Activated naive CD4-positive, alpha-beta T cell treated with anti-CD3 and anti-CD28 coated beads for 36 hours (primary cell): ENCODE results near the gene DUSP10. TPM values are rescaled to one million over a fixed set of nuclear protein-coding genes. Genes with fewer than 3 reads are reported as not detected.

Experiments used
- CTCF ChIA-PET: fragments of 350-600 bp; sonication (Branson Sonifier 250); formaldehyde crosslinking; loops from one replicate; lab custom pipeline; 2021; ENCODE audit warnings: antibody characterized with exemption; lab: Charles Lee
- DNase-seq: peaks from one replicate; pipeline ENCODE4 v3.0.0-alpha.2; 2020
- H3K27ac Mint-ChIP-seq: one replicate; pipeline ENCODE4 v1.8.0; 2021; ENCODE audit warnings: mild to moderate bottlenecking, mixed read lengths
- H3K27me3 Mint-ChIP-seq: one replicate; pipeline ENCODE4 v1.8.0; 2021; ENCODE audit warnings: low read depth, mixed read lengths
- H3K36me3 Mint-ChIP-seq: one replicate; pipeline ENCODE4 v1.8.0; 2021; ENCODE audit warnings: low read depth, mixed read lengths
- H3K4me1 Mint-ChIP-seq: one replicate; pipeline ENCODE4 v1.8.0; 2021; ENCODE audit warnings: low read depth, mixed read lengths
- H3K4me3 Mint-ChIP-seq: one replicate; pipeline ENCODE4 v1.8.0; 2021; ENCODE audit warnings: mild to moderate bottlenecking, moderate library complexity, mixed read lengths
- H3K9me3 Mint-ChIP-seq: one replicate; pipeline ENCODE4 v1.8.0; 2021; ENCODE audit warnings: mixed read lengths
- intact Hi-C: fragments of 100-400 bp; cut with micrococcal nuclease; formaldehyde crosslinking; loops from one replicate; pipeline ENCODE4 v1.15.1; 2023
- total RNA-seq, 2 experiments: library from RNA; stranded (reverse); gene quantifications; one replicate each; pipeline ENCODE4 v1.2.3, GENCODE V29; 2021

The DUSP10 gene
- total RNA-seq, 2 experiments from 2014 or later, result 9.1 TPM

DNA sequence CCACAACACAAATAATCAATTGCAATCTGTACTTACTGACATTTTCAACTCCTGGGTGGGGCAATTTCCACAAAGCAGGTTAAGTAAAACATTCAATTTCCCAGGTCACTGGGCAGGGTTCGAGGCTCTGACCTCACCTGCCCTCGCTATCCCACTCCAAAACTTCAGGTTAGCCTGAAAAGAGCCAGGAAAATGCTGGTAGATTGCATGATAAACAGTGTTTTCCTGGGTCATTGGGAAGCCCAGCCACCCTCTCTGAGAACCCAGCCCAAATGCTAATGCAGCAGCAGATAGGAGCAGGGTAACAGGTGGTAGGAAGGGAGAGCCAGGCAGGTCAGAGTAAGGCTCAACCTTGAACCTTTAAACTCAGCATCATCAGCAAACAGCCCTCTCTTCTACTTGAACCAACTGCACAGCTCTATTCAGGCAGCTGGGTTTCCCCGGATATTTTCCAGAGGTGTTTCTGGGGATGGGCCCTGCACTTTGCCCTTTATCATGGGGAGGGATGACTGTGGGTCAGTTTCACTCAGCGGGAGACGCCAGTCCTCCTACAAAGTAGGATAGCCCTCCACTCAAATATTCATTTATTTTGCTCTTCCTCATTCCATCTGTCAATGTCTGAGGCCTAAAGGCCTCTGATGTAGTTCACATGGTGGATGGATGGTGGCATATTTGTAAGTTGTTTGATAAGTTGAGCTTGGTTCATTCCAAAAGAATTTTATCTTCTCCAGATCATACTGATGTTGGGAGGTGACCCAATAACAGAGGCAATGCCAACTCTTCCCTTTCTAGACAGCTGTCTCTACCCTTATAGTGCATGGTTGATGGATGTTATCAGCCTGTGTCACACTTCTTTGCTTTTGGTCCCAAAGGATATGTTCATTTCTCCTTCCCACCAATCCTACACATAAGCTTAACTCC is 65.7 kb downstream of the DUSP10 start:
- CTCF ChIA-PET, result no interaction called here
- Mint-ChIP-seq H3K27ac (no peak overlapping the region), H3K4me1 (no peaks in the 10 kb centered on the region), H3K27me3 (no peaks in the 10 kb centered on the region), H3K4me3 (no peak overlapping the region), H3K9me3 (peaks cover 8% of the 10 kb centered on the region), H3K36me3 (no peaks in the 10 kb centered on the region)
- intact Hi-C loops, result no loop called here
- no peak for DNase-seq

GRCh38 chr1:221672965-221673364 is 68.9 kb downstream of the DUSP10 start:
- intact Hi-C loops, result no loop called here
- CTCF ChIA-PET, result no interaction called here
- no peak overlapping the region for H3K4me3 Mint-ChIP-seq
- no peaks in the 10 kb centered on the region for H3K9me3 Mint-ChIP-seq
- DNase-seq, result no peak
- no peak overlapping the region for H3K27ac Mint-ChIP-seq
- peaks cover 4% of the 10 kb centered on the region for H3K27me3 Mint-ChIP-seq
- no peaks in the 10 kb centered on the region for H3K36me3 Mint-ChIP-seq
- H3K4me1 Mint-ChIP-seq, result no peaks in the 10 kb centered on the region

- peaks cover 8% of the 10 kb centered on the region for H3K27me3 Mint-ChIP-seq
- H3K4me3 Mint-ChIP-seq, result no peak overlapping the region
Observed at GRCh38 chr1:221672239-221672645, 69.6 kb downstream of the DUSP10 start.

GRCh38 chr1:221670081-221670480 is 71.8 kb downstream of the DUSP10 start:
- intact Hi-C loops, result no loop called here
- peaks cover 8% of the 10 kb centered on the region for H3K27me3 Mint-ChIP-seq
- DNase-seq, result no peak
- H3K27ac Mint-ChIP-seq, result no peak overlapping the region
- H3K4me3 Mint-ChIP-seq, result no peak overlapping the region
- CTCF ChIA-PET, result no interaction called here
- H3K4me1 Mint-ChIP-seq, result peaks cover 7% of the 10 kb centered on the region
- H3K9me3 Mint-ChIP-seq, result no peaks in the 10 kb centered on the region
- no peaks in the 10 kb centered on the region for H3K36me3 Mint-ChIP-seq

More at GRCh38 chr1:221672239-221672645, 69.6 kb downstream of the DUSP10 start:
- H3K27ac Mint-ChIP-seq, result no peak overlapping the region
- H3K4me1 Mint-ChIP-seq, result peaks cover 7% of the 10 kb centered on the region
- intact Hi-C loops, result no loop called here
- no peak for DNase-seq
- H3K36me3 Mint-ChIP-seq, result no peaks in the 10 kb centered on the region
- H3K9me3 Mint-ChIP-seq, result no peaks in the 10 kb centered on the region
- CTCF ChIA-PET, result no interaction called here

GRCh38 chr1:221669441-221669840 is 72.4 kb downstream of the DUSP10 start:
- Mint-ChIP-seq H3K36me3 (no peaks in the 10 kb centered on the region), H3K4me3 (no peak overlapping the region), H3K4me1 (peaks cover 7% of the 10 kb centered on the region), H3K27me3 (peaks cover 8% of the 10 kb centered on the region), H3K9me3 (no peaks in the 10 kb centered on the region), H3K27ac (no peak overlapping the region)
- no peak for DNase-seq
- intact Hi-C loops, result no loop called here
- CTCF ChIA-PET, result no interaction called here

DNA sequence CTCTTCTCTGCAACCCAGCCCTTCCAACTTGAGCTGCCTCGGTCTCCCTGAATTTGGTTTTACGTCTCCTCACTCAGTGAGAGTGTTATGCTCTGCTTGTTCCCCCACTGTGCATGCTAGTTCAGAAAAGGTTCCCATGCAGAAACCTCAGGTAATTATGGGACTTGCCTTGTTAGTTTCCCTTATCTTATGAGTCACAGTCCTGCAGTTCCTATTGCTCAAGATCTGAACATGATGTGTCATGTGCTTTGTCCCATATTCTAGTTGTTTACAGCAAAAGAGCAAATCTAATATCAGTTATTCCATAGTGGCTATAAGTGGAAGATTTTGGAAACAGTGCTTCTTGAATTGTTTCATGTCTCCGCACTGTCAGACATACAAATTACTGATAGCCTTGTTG is 74.4 kb downstream of the DUSP10 start:
- CTCF ChIA-PET, result no interaction called here
- no peaks in the 10 kb centered on the region for H3K36me3 Mint-ChIP-seq
- H3K4me1 Mint-ChIP-seq, result peaks cover 7% of the 10 kb centered on the region
- intact Hi-C loops, result loop anchor here (2.0 kb wide), 1 partner anchor 45 kb away; no protein-coding TSS in a partner anchor
- H3K9me3 Mint-ChIP-seq, result no peaks in the 10 kb centered on the region
- no peak for DNase-seq
- no peak overlapping the region for H3K4me3 Mint-ChIP-seq
- no peak overlapping the region for H3K27ac Mint-ChIP-seq
- H3K27me3 Mint-ChIP-seq, result peaks cover 8% of the 10 kb centered on the region

DNA sequence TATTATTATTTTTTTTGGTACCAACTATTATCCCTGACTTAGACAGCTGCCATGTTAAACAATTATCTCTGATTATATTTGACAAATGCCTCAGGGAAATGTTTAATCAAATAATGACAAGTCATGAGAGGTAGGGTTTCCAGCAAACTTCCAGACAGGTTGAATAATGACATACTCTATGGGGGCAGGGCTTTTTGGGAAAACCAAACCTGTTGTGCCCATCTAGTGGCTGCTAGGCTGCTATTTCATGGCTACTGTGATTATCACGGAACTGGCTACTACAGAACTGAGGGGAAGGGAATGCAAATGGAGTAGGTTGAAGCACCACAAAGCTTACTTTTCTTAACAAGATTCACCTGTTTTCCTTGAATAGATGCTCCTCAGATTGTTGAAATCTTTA is 77.6 kb downstream of the DUSP10 start:
- intact Hi-C loops, result no loop called here
- no peaks in the 10 kb centered on the region for H3K9me3 Mint-ChIP-seq
- CTCF ChIA-PET, result no interaction called here
- DNase-seq, result no peak
- no peak overlapping the region for H3K27ac Mint-ChIP-seq
- H3K4me3 Mint-ChIP-seq, result no peak overlapping the region
- no peaks in the 10 kb centered on the region for H3K36me3 Mint-ChIP-seq
- H3K27me3 Mint-ChIP-seq, result peaks cover 4% of the 10 kb centered on the region
- H3K4me1 Mint-ChIP-seq, result peaks cover 10% of the 10 kb centered on the region

DNA sequence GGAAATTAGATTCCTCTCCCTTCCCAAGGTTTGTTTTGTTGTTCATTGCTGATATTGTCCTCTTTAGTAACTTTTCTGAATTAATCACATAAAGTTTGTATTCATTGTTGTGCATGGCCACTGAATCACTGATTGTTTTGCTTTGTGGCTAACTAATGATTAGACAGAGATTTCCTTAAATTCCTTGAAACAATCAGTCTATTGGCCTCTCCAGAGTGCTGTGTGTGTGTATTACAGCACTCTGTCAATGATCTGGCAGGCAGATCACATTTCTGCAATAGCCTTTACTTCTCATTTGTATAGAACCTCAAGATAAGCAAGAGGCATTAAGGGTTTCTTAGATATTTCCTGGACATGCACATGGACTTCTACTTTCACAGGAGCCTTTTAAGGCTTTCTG is 78.6 kb downstream of the DUSP10 start:
- Mint-ChIP-seq H3K36me3 (no peaks in the 10 kb centered on the region), H3K4me3 (no peak overlapping the region), H3K27ac (no peak overlapping the region), H3K27me3 (peaks cover 4% of the 10 kb centered on the region), H3K4me1 (peaks cover 10% of the 10 kb centered on the region), H3K9me3 (no peaks in the 10 kb centered on the region)
- DNase-seq, result no peak
- intact Hi-C loops, result no loop called here
- CTCF ChIA-PET, result no interaction called here

- no peaks in the 10 kb centered on the region for H3K27me3 Mint-ChIP-seq
- H3K4me3 Mint-ChIP-seq, result no peak overlapping the region
- CTCF ChIA-PET, result interaction anchor here (0.6 kb wide), 1 partner anchor 317 kb away, joined by 3 read pairs; no protein-coding TSS in a partner anchor
- intact Hi-C loops, result no loop called here
- peaks cover 3% of the 10 kb centered on the region for H3K4me1 Mint-ChIP-seq
- H3K9me3 Mint-ChIP-seq, result peaks cover 3% of the 10 kb centered on the region
- no peak for DNase-seq
- H3K27ac Mint-ChIP-seq, result no peak overlapping the region
- H3K36me3 Mint-ChIP-seq, result no peaks in the 10 kb centered on the region
Observed at GRCh38 chr1:221655766-221656305, 86.1 kb downstream of the DUSP10 start.
